Fibroblast of lung (primary cell): ENCODE data around the gene CYP11A1.

Source experiments
- CTCF ChIP-seq, 2 donors: IDR thresholded peaks in 1 of 2; conservative IDR thresholded peaks in 1 of 2; 1 replicate in 1 of 2; 2 replicates in 1 of 2; pipeline ENCODE4 v1.5.1; 2011 to 2012; ENCODE audit warnings: low read length in 2 of 2, control low read depth in 1 of 2, inconsistent platforms in 1 of 2, low read depth in 1 of 2, mild to moderate bottlenecking in 1 of 2
- EZH2 ChIP-seq: IDR thresholded peaks from 2 replicates; pipeline ENCODE4 v1.5.1; 2012; ENCODE audit warnings: low read length, control low read depth, mild to moderate bottlenecking; ENCODE audit errors: missing control alignments

GRCh38 chr15:74336061-74337005, 31.1 kb downstream of the CYP11A1 start:
- TF ChIP-seq CTCF (conservative IDR thresholded peaks at IDR 0.05 in 1 of 2, IDR thresholded peaks at IDR 0.05 in 1 of 2; ENCODE audit: low read depth in 1 of 2, low read length in 2 of 2) (no peak), EZH2 (no peak)
